Psoas muscle (tissue), 8 donors: Measurements from ENCODE around the gene CEMIP2. TPM values are rescaled to one million over a fixed set of nuclear protein-coding genes. Genes with fewer than 3 reads are reported as not detected.

Source experiments
- ATAC-seq, 4 donors: fragments of 200-7000 bp; cut with Tn5 transposase; one replicate each; pipeline ENCODE4 v1.9.1; 2020; ENCODE audit warnings: moderate library complexity in 3 of 4, mild to moderate bottlenecking in 2 of 4
- DNase-seq, 2 donors: peaks; one replicate each; pipeline ENCODE4 v3.0.0-alpha.2; 2020
- H3K27ac ChIP-seq: fragments of 200-600 bp; one replicate; pipeline ENCODE4 v1.8.0; 2022
- H3K27me3 ChIP-seq, 3 donors: fragments of 200-600 bp in 1 of 3; one replicate each; pipeline versions ENCODE4 v1.6.1 to v1.8.0; 2013 to 2022; ENCODE audit warnings: low read length in 2 of 3, mild to moderate bottlenecking in 2 of 3, moderate library complexity in 1 of 3; ENCODE audit not compliant: insufficient read depth in 3 of 3
- H3K36me3 ChIP-seq, 2 donors: fragments of 200-600 bp in 1 of 2; one replicate each; pipeline versions ENCODE4 v1.6.1 to v1.8.0; 2013 to 2022; ENCODE audit warnings: low read depth in 1 of 2, mild to moderate bottlenecking in 1 of 2, moderate library complexity in 1 of 2; ENCODE audit not compliant: insufficient read depth in 1 of 2
- H3K4me1 ChIP-seq: fragments of 200-600 bp; one replicate; pipeline ENCODE4 v1.8.0; 2022
- H3K4me3 ChIP-seq: fragments of 200-600 bp; one replicate; pipeline ENCODE4 v1.8.0; 2022; ENCODE audit warnings: mild to moderate bottlenecking
- H3K9me3 ChIP-seq: fragments of 200-600 bp; one replicate; pipeline ENCODE4 v1.8.0; 2022
- WGBS, 3 donors: extraction: QIAGEN DNeasy Blood & Tissue Kit; methylation state at CpG; one replicate each; pipeline versions ENCODE4 v1.1.6 to v1.1.7; 2013; 5-methylcytosine and 5-hydroxymethylcytosine counted together
- intact Hi-C, 2 donors: fragments of 100-400 bp; cut with DNase I; formaldehyde crosslinking; loops; one replicate each; pipeline versions ENCODE4 v1.11.0 to v1.14.2; 2022
- polyA plus RNA-seq, 3 donors: library from polyadenylated mRNA; stranded (reverse); fragments of 200-250 nt; gene quantifications; one replicate each; pipeline ENCODE4 v1.2.3, GENCODE V29; 2013
- total RNA-seq, 4 donors: library from RNA; stranded (reverse); fragmentation: NEBNext Ultra II Directional in 2 of 4; extraction: Animal tissue kit (Norgen Biotek cat#: 25700) in 2 of 4; gene quantifications; one replicate each; pipeline versions ENCODE4 v1.2.1 to v1.2.4, GENCODE V29; 2021 to 2023
- TF ChIP-seq, protein P1 (sequence below): fragments of 200-600 bp; IDR thresholded peaks from one replicate; pipeline ENCODE4 v1.8.0; 2022; ENCODE audit warnings: antibody characterized with exemption
- donor health status: healthy with polysubstance abuse.
- donor health status: DM: no; HTN: no; CAD: no; lungs with moderate emphysema.
- donor health status: Bipolar disorder and iron deficiency.
- donor health status: healthy.
- donor health status: DM: yes; HTN: yes; CAD: no.
- donor health status: DM: no; HTN: no; CAD: no.
- donor health status: DM: no; HTN: no; CAD: no.
- donor health status: DM: yes; HTN: yes; CAD: no.

Gene CEMIP2
- total and polyA plus RNA-seq, 7 donors, result 5.9 to 20.3 (median 9.6) TPM

- TF ChIP-seq, protein P1, sequence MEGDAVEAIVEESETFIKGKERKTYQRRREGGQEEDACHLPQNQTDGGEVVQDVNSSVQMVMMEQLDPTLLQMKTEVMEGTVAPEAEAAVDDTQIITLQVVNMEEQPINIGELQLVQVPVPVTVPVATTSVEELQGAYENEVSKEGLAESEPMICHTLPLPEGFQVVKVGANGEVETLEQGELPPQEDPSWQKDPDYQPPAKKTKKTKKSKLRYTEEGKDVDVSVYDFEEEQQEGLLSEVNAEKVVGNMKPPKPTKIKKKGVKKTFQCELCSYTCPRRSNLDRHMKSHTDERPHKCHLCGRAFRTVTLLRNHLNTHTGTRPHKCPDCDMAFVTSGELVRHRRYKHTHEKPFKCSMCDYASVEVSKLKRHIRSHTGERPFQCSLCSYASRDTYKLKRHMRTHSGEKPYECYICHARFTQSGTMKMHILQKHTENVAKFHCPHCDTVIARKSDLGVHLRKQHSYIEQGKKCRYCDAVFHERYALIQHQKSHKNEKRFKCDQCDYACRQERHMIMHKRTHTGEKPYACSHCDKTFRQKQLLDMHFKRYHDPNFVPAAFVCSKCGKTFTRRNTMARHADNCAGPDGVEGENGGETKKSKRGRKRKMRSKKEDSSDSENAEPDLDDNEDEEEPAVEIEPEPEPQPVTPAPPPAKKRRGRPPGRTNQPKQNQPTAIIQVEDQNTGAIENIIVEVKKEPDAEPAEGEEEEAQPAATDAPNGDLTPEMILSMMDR, result no peak
- H3K27me3 ChIP-seq, result no peaks in the 10 kb centered on the region
- no peaks in the 10 kb centered on the region for H3K36me3 ChIP-seq
- no peaks in the 10 kb centered on the region for H3K9me3 ChIP-seq
- ATAC-seq, result no peak
- H3K4me3 ChIP-seq, result no peak overlapping the region
- H3K27ac ChIP-seq, result no peak overlapping the region
- no peak for DNase-seq
- intact Hi-C loops, result no loop called here
- H3K4me1 ChIP-seq, result no peaks in the 10 kb centered on the region
- 95 to 100% (median 99%) methylated on average over 1 of the region's 1 CpG for WGBS, 3 donors
Measured at GRCh38 chr9:71672573-71672972, 95.7 kb downstream of the CEMIP2 start.

GRCh38 chr9:71671289-71671688 lies 97.0 kb downstream of the CEMIP2 start:
- no peak overlapping the region for H3K27ac ChIP-seq

GRCh38 chr9:71670121-71670520 lies 98.2 kb downstream of the CEMIP2 start:
- intact Hi-C loops, result no loop called here
- no peak overlapping the region for H3K4me3 ChIP-seq
- H3K27ac ChIP-seq, result no peak overlapping the region
- no peaks in the 10 kb centered on the region for H3K27me3 ChIP-seq
- no peaks in the 10 kb centered on the region for H3K4me1 ChIP-seq
- TF ChIP-seq, protein P1, result no peak
- DNase-seq (no peak), ATAC-seq (no peak)
- H3K36me3 ChIP-seq, result no peaks in the 10 kb centered on the region
- H3K9me3 ChIP-seq, result no peaks in the 10 kb centered on the region
- 73 to 81% (median 75%) methylated on average over 1 of the region's 1 CpG for WGBS, 3 donors

More at GRCh38 chr9:71671289-71671688, 97.0 kb downstream of the CEMIP2 start:
- no peaks in the 10 kb centered on the region for H3K9me3 ChIP-seq
- WGBS, 3 donors, result 89 to 92% (median 90%) methylated on average over 3 of the region's 3 CpGs
- DNase-seq, result no peak
- no peaks in the 10 kb centered on the region for H3K36me3 ChIP-seq
- intact Hi-C loops, result no loop called here
- TF ChIP-seq, protein P1, result no peak
- H3K27me3 ChIP-seq, result no peaks in the 10 kb centered on the region
- H3K4me3 ChIP-seq, result no peak overlapping the region
- ATAC-seq, result no peak
- no peaks in the 10 kb centered on the region for H3K4me1 ChIP-seq

DNA sequence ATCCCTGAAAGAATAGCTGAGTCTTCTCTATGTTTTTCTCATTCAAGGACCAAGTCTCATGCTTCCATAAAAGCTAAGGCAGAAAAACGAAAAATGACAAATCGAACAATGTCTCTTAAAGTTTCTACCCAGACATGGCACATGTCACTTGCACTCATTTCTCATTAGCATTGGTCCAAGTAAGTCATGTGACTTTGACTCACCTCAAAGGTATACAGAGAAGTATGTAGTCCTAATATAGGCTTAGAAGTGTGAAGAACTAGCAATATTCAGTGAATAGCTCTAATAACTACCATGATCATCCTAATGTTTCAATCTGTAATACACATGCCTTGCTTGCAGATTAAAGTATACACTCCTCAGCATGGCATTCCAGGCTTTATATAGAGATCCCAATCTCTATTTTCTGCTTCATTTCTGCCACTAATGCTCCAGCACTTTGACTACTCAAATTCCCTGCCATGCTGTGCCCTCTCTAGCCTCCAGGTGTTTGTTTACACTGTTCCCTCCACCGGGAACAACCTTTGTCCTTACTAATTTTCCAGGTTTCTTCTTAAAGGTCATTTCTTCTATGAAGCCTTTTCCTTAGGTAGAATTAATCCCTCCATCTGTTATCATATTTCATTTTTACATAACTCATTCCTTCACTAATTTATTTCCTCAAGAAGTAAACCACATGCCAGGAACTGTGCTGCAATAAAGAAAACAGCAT lies 98.9 kb downstream of the CEMIP2 start:
- H3K4me3 ChIP-seq, result no peak overlapping the region
- no peaks in the 10 kb centered on the region for H3K4me1 ChIP-seq
- H3K9me3 ChIP-seq, result no peaks in the 10 kb centered on the region
- H3K27ac ChIP-seq, result no peak overlapping the region
- H3K36me3 ChIP-seq, result no peaks in the 10 kb centered on the region
- H3K27me3 ChIP-seq, result no peaks in the 10 kb centered on the region
- intact Hi-C loops, result no loop called here
- TF ChIP-seq, protein P1, result no peak
- WGBS, 3 donors, result 75 to 80% (median 78%) methylated on average over 3 of the region's 3 CpGs
- no peak for ATAC-seq
- DNase-seq, result no peak

- DNase-seq (no peak), ATAC-seq (no peak)
- Histone ChIP-seq H3K9me3 (no peaks in the 10 kb centered on the region), H3K27ac (no peak overlapping the region), H3K36me3 (no peaks in the 10 kb centered on the region), H3K27me3 (no peaks in the 10 kb centered on the region), H3K4me3 (no peak overlapping the region), H3K4me1 (no peaks in the 10 kb centered on the region)
- intact Hi-C loops, result no loop called here
- TF ChIP-seq, protein P1, result no peak
- WGBS, 3 donors, result 93 to 100% (median 97%) methylated on average over 2 of the region's 2 CpGs
Measured at GRCh38 chr9:71668717-71669116, 99.6 kb downstream of the CEMIP2 start.
